ENCODE data around the gene TPPP.

DNA sequence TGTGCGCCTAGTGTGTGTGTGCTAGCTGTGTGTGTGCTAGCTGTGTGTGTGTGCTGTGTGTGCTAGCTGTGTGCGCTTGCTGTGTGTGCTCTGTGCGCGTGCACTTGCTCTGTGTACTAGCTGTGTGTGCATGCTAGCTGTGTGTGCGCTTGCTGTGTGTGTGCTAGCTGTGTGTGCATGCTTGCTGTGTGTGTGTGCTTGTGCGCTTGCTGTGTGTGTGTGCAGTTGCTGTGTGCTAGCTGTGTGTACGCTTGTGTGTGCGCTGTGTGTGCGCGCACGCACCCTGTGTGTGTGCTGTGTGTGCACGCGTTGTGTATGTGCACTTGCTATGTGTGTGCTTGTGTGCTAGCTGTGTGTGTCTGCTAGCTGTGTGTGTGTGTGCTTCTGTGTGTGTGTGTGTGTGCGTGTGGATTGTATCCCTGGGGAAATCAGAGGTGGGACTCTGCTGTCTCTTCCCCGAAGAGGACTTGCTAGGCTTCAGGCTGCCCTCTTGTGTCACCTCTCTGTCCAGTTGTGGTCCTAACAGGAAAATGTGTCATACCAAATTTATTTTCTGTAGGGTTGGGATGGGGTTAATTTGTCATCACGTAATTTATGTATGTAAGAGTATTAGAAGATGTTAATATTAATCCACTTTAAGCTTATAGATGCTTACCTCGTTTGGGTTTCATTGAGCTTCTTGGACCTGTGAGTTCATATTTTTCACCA lies 38.9 kb downstream of the TPPP start:
- TF ChIP-seq EZH2phosphoT487 (IDR thresholded peaks at IDR 0.05; ENCODE audit: insufficient read depth, low read depth): no peak
- no peak for TF ChIP-seq EZH2 (IDR thresholded peaks at IDR 0.05; ENCODE audit: insufficient read depth, poor library complexity, severe bottlenecking)

Measured in GM23248 (cell line).